Cardiac fibroblast (primary cell): ENCODE results near the gene IGF2R.
A peak's percentile ranks its signal among the peaks of the same experiment; 100 is the strongest.

Experiments
- DNase-seq, 2 donors: peaks; one replicate each; pipeline versions ENCODE4 v3.0.0 to v3.0.0-alpha.2; 2010; ENCODE audit warnings: low read depth in 2 of 2
- H3K4me3 ChIP-seq, 2 donors: replicated peaks in 1 of 2; 1 replicate in 1 of 2; 2 replicates in 1 of 2; pipeline ENCODE4 v1.5.1; 2011; ENCODE audit warnings: low read depth in 2 of 2, low read length in 2 of 2, mild to moderate bottlenecking in 2 of 2, moderate library complexity in 1 of 2
- CTCF ChIP-seq: IDR thresholded peaks from one replicate; pipeline ENCODE4 v1.5.1; 2011; ENCODE audit warnings: low read depth, mild to moderate bottlenecking, low read length, inconsistent platforms

The IGF2R gene

GRCh38 chr6:160002882-160003281 lies 34.0 kb downstream of the IGF2R start:
- no peak for DNase-seq
- H3K4me3 ChIP-seq = no peak overlapping the region
- no peak for TF ChIP-seq CTCF

- no peak overlapping the region for H3K4me3 ChIP-seq
- DNase-seq = no peak
- TF ChIP-seq CTCF = no peak
These were observed 35.1 kb downstream of the IGF2R start for GRCh38 chr6:160004018-160004417.

- no peak for TF ChIP-seq CTCF
- no peak overlapping the region for H3K4me3 ChIP-seq
- no peak for DNase-seq
These were observed 35.7 kb downstream of the IGF2R start for GRCh38 chr6:160004419-160005175.

- DNase-seq = no peak
- TF ChIP-seq CTCF = no peak
- no peak overlapping the region for H3K4me3 ChIP-seq
These were observed 36.3 kb downstream of the IGF2R start for GRCh38 chr6:160005211-160005610.

- DNase-seq = peak; percentile 40 to 68
- TF ChIP-seq CTCF = no peak
- peak overlapping the region in 1 of 2 donors; percentile 17 for H3K4me3 ChIP-seq
These were observed 37.1 kb downstream of the IGF2R start for GRCh38 chr6:160005861-160006540.

- DNase-seq = no peak
- no peak overlapping the region for H3K4me3 ChIP-seq
- TF ChIP-seq CTCF = no peak
These were observed 38.3 kb downstream of the IGF2R start for GRCh38 chr6:160007145-160007544.
